GM19328 (cell line): ENCODE data around the gene CTAGE1.

Experiments
- ATAC-seq: cut with Tn5 transposase; IDR thresholded peaks from one replicate; pipeline ENCODE4 v1.9.1; 2021; ENCODE audit warnings: mild to moderate bottlenecking, moderate library complexity; ENCODE audit not compliant: unreplicated experiment

CTAGE1 gene

GRCh38 chr18:22436136-22436535 is 18.4 kb upstream of the CTAGE1 start:
- no peak for ATAC-seq

DNA sequence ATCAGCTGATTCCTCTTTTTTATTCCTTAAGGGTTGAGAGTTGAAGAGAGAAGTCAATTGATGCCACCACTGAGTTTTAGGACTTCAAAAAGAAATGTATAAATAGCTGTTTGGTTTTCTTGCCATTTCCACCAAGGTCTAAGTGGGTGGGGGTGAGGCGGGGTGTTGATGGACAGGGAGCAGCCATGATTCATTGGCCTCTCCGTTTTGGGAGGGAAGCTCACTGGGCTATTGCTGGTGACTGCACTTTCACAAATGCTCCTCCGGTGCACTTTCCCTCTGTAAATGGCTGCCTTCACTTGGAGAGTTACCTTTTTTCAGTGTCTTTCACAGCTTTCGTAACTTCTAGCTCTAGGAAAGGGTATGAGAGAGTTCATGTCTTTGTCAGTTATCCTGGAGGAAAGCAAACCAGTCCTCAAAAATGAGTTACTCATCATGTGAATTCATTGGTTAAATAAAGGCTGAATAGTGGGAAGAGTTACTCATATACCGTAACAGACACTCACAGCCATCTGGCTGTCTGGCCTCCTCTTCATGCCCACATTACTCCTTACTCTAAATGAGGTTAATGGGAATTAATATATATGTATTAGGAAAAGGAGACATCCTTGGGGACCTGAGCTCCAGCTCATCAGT is 17.4 kb upstream of the CTAGE1 start:
- ATAC-seq, result no peak

DNA sequence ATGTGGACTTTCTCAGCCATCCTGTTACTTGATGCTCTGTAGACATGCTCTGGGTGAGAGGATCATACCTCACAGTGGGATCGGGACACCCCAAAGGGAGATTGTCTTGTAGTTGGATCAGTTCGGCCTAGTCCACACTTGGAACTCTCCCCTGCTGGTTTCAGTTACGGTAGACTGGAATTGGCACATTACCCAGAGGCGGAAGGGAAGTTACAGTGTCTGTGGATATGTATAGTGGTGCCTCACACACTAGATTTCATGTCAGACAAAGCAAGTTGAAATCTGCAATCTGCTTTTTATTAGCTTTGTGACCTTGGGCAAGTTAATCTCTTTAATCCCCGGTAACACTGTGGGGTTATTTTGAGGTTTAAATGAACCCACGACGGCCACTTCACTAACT is 16.2 kb upstream of the CTAGE1 start:
- ATAC-seq, result no peak

GRCh38 chr18:22432657-22433137 is 15.0 kb upstream of the CTAGE1 start:
- no peak for ATAC-seq

GRCh38 chr18:22429564-22429963 is 11.8 kb upstream of the CTAGE1 start:
- ATAC-seq, result no peak

GRCh38 chr18:22428672-22429071 is 11.0 kb upstream of the CTAGE1 start:
- no peak for ATAC-seq

- ATAC-seq, result no peak
Measured at GRCh38 chr18:22427822-22428549, 10.3 kb upstream of the CTAGE1 start.

DNA sequence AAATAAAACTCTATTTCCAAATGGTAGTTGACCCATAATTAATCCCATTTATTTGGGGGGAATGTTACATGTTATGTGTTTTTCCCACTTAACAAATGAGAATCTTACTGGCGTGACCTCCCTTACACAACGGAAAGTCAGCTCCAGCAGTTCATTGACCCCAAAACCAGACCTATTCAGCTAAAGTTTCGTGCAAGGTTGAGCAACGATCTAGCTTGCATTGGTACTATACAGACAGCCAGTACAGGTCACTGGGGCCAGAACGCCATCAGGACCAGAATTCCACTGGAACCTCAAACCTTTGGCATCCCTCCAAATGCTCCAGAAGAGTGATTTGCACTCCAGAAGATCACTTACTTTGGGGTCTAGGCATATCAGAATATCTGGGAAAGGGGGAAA is 6.8 kb upstream of the CTAGE1 start:
- ATAC-seq, result no peak

DNA sequence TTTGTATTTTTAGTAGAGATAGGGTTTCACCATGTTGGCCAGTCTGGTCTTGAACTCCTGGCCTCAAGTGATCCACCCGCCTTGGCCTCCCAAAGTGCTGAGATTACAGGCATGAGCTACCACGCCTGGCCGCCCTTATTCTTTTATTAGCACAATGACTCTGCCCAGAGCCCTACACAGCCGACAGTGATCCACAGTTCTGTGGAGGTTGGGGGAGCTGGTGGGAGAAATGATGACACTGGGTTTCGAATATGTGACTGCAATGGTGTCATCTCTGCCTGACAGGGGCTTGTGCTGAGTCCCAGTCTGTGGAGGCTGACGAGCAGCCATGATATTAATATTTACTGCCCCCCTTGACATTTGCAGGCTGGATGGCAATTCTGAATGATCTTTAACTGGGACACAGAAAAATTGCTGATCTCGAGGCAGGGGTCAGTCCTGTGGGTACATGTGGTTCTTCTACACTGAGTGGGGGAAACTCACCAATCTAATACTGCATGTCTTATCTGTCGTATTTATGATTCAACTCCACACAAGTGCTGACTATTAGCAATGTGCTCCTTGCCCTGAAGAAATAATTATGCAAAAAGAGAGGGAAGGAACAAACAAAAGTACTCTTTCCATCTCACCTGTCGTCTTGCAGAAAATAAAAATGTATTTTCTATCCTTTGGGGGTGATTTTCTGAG is 6.3 kb upstream of the CTAGE1 start:
- ATAC-seq, result no peak

DNA sequence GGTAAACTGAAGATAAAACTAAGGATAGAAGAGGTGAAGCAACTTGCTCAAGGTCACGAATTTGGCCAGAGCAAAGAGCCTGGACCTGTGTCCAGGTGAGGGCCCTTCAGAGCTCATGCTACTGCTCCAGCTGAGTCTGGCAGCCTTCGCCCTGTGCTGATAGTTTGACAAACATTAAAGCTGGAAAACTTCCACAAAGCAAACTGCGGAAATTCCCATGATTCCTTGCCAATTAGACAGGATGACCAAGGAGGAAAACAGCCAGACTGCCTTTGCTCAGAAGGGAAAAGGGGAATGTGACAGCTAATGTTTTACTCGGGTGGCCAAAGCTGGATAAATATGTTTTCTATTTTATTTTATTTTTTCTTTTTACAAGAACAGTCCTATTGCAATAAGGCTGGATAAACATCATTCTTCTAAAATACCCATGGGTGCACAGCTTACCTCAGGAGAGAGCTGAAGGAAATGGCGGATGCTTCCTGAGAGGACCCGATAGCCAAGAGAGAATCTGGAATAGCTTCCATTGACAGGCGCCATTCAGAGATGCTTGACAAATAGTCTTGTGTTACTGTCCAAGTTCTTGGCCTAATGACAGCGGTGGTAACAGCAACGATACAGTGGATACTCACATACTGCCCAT is 5.3 kb upstream of the CTAGE1 start:
- no peak for ATAC-seq

DNA sequence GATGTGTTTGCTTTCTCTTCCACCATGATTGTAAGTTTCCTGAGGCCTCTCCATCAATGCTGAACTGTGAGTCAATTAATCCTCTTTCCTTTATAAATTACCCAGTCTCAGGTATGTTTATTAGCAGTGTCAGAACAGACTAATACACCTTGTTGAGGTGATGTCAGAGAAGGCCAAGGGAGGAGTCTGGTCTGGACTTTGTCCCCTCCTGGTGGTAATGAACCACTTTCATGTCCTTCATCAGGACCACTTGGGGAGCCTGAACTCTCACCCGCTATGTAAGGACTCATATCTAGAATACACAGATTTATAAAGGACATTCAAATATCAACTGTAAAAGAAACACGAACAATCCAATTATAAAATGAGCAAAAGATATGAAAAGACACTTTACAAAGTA is 2.9 kb upstream of the CTAGE1 start:
- ATAC-seq, result no peak

DNA sequence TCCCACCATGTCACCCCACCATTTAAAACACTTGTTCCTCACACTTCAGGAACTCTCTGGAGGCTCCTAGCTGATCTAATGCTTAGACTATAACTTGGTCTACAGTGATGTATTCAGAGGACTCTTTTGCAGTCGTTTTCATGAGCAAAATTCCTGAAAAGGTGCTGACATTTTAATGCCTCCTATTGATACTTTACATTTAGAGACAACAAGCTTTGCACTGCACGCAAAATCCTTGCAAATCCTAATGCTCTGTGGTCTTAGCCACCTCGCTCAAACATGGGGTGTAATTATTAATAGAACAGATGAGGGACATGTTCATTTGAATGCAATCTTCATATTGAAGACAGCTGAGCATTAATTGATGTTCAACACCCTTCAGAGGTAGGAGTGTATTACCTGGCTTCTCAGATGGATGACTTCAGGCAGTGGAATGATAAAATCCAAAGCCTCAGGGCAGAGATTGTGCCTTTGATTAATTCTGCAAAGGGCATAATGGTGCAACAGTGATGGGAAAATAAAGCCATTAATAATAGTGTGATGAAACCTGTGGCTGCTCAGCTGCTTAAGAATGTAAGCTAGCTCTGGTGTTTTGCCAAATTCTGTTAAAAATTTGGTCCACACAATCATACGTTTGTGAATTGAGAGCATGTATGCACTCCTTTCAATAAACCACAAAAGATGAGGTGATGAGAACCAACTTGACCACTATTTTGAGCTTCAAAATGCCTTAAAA is 5.4 kb downstream of the CTAGE1 start:
- ATAC-seq, result no peak

- ATAC-seq, result no peak
Measured at GRCh38 chr18:22411446-22411845, 6.3 kb downstream of the CTAGE1 start.

DNA sequence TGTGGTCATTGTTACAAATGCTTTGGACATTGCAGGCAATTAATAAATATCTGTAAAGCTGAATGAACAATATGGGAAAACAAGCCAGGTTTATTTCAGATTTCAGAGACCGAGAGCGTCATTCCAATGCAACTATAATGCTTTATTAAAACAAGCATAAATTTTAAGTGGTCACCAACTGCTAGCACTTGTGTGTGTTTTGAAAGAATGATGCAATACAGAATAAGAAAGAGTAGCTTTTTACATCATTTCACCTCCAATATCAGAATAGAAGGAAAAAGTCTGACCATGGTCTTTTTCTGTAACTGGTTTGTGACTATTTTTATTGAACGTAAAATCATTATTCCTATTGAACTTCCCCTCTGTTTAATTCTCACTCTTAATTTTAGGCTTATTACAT is 7.6 kb downstream of the CTAGE1 start:
- ATAC-seq, result no peak

GRCh38 chr18:22409445-22409844 is 8.3 kb downstream of the CTAGE1 start:
- ATAC-seq, result no peak

DNA sequence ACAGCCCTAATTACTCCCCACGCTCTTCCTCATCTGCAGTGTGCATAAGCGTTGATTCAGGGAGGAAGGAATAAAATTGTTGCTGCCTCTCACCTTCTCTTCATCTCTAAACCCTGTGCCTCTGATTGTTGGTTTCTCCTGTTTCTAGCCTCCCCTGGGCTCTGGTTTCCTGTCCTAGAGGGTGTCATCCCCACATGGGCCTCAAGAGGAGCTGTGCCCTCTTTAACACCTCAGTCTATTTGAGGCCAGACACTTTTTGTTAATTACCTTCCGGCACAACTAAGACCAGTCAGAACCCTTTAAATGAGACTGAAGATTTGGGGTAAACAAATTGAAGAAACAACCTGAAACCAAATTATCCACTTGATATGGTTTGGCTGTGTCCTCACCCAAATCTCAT is 9.7 kb downstream of the CTAGE1 start:
- ATAC-seq, result no peak

DNA sequence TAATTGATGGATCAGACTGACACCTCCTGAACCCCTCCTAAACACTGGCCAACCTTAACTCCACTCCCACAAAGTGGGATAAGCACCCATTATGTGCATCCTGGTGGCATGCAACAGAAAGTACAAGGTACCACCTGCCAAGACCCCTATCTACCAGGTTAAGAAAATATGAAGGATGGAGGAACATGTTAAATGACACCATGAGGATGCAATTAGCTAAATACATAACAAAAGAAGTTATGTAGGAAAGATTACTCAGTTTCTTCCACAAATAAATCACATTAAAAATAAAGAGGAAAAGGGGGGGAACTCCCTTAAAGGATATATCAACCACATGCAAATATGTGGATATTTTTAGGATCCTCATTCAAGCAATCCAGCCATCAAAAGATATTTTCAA is 12.6 kb downstream of the CTAGE1 start:
- ATAC-seq, result no peak

GRCh38 chr18:22403950-22404349 is 13.8 kb downstream of the CTAGE1 start:
- ATAC-seq, result no peak

GRCh38 chr18:22399949-22400348 is 17.8 kb downstream of the CTAGE1 start:
- no peak for ATAC-seq

DNA sequence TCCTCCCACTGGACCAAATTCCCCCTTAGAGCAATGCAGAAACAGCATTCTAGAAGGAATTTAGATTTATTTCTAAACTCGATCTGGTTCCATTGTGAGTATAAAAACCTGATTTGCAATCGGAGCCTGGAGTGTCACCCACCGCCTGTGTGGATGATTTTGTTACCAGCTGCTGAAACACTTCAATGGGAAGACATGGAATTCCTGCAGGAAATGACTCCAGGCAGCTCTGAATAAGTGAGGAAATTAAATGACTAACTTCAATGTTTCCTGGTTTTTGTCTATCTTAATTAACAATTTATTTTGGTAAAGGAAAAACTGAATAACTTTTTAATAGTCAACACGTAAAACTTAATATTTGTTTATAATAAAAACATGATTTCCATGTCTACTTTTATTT is 19.3 kb downstream of the CTAGE1 start:
- no peak for ATAC-seq

GRCh38 chr18:22394428-22394827 is 23.3 kb downstream of the CTAGE1 start:
- ATAC-seq, result no peak
